DOHH2 (cell line): Measurements from ENCODE around the gene ELAVL3.

Experiments
- H3F3A ChIP-seq: fragments of 200-600 bp; sonication (generic), shearing (Covaris generic); 2 replicates; pipeline ENCODE4 v1.6.0; 2016; ENCODE audit warnings: antibody characterized with exemption, mild to moderate bottlenecking; ENCODE audit not compliant: control insufficient read depth, insufficient read depth
- H3K27ac ChIP-seq: fragments of 200-600 bp; sonication (generic); 2 replicates; pipeline ENCODE4 v1.5.1; 2014; ENCODE audit warnings: low read depth, mild to moderate bottlenecking, low read length, moderate library complexity
- H3K27me3 ChIP-seq: fragments of 200-600 bp; sonication (generic); 2 replicates; pipeline ENCODE4 v1.6.1; 2014; ENCODE audit warnings: mild to moderate bottlenecking, low read length, mixed read lengths; ENCODE audit not compliant: control insufficient read depth
- H3K36me3 ChIP-seq: fragments of 200-600 bp; sonication (generic); 2 replicates; pipeline ENCODE4 v1.6.1; 2014; ENCODE audit warnings: mild to moderate bottlenecking, low read length, moderate library complexity, mixed read lengths; ENCODE audit not compliant: control insufficient read depth
- H3K4me1 ChIP-seq: fragments of 200-600 bp; sonication (generic); 2 replicates; pipeline ENCODE4 v1.6.1; 2014; ENCODE audit warnings: mild to moderate bottlenecking, low read length, mixed read lengths; ENCODE audit not compliant: control insufficient read depth
- H3K4me2 ChIP-seq: fragments of 200-600 bp; sonication (generic); 2 replicates; pipeline ENCODE4 v1.6.0; 2014; ENCODE audit warnings: mild to moderate bottlenecking, low read length, moderate library complexity
- H3K4me3 ChIP-seq: fragments of 200-600 bp; sonication (generic); 2 replicates; pipeline ENCODE4 v1.5.1; 2014; ENCODE audit warnings: mild to moderate bottlenecking, low read length, mixed read lengths
- H3K79me2 ChIP-seq: fragments of 200-600 bp; sonication (generic); 2 replicates; pipeline ENCODE4 v1.6.1; 2014; ENCODE audit warnings: mild to moderate bottlenecking, low read length, mixed read lengths; ENCODE audit not compliant: control insufficient read depth
- H3K9me2 ChIP-seq: fragments of 200-600 bp; sonication (generic); replicated peaks from 2 replicates; pipeline ENCODE4 v1.6.1; 2014; ENCODE audit warnings: mild to moderate bottlenecking, low read length, mixed read lengths; ENCODE audit not compliant: control insufficient read depth
- H3K9me3 ChIP-seq: fragments of 200-600 bp; sonication (generic); 2 replicates; pipeline ENCODE4 v1.6.1; 2014; ENCODE audit warnings: antibody characterized with exemption, low read length, mixed read lengths; ENCODE audit not compliant: control insufficient read depth, insufficient read depth
- H4K20me1 ChIP-seq: fragments of 200-600 bp; sonication (generic); 2 replicates; pipeline ENCODE4 v1.6.0; 2014; ENCODE audit warnings: low read depth, mild to moderate bottlenecking, antibody characterized with exemption, low read length, moderate library complexity; ENCODE audit not compliant: control insufficient read depth, insufficient read depth
- EZH2phosphoT487 ChIP-seq: fragments of 200-600 bp; sonication (generic); IDR thresholded peaks from 2 replicates; pipeline ENCODE4 v1.6.1; 2017; ENCODE audit warnings: borderline replicate concordance, mild to moderate bottlenecking, antibody characterized with exemption, low read length, moderate library complexity, mixed read lengths
- TF ChIP-seq, protein P1 (sequence below): fragments of 200-600 bp; sonication (generic); IDR thresholded peaks from one replicate; pipeline ENCODE4 v1.5.1; 2014; ENCODE audit warnings: antibody characterized with exemption, mild to moderate bottlenecking, low read depth, low read length; ENCODE audit not compliant: poor library complexity, severe bottlenecking

ELAVL3 gene

GRCh38 chr19:11453468-11454341 is 27.1 kb downstream of the ELAVL3 start:
- TF ChIP-seq, protein P1, sequence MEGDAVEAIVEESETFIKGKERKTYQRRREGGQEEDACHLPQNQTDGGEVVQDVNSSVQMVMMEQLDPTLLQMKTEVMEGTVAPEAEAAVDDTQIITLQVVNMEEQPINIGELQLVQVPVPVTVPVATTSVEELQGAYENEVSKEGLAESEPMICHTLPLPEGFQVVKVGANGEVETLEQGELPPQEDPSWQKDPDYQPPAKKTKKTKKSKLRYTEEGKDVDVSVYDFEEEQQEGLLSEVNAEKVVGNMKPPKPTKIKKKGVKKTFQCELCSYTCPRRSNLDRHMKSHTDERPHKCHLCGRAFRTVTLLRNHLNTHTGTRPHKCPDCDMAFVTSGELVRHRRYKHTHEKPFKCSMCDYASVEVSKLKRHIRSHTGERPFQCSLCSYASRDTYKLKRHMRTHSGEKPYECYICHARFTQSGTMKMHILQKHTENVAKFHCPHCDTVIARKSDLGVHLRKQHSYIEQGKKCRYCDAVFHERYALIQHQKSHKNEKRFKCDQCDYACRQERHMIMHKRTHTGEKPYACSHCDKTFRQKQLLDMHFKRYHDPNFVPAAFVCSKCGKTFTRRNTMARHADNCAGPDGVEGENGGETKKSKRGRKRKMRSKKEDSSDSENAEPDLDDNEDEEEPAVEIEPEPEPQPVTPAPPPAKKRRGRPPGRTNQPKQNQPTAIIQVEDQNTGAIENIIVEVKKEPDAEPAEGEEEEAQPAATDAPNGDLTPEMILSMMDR: peak; percentile 79
- no peak for TF ChIP-seq EZH2phosphoT487
- Histone ChIP-seq H3K79me2 (no peaks in the 10 kb centered on the region), H3K4me2 (no peak overlapping the region), H3K27me3 (no peaks in the 10 kb centered on the region), H4K20me1 (no peaks in the 10 kb centered on the region), H3F3A (peaks cover 6% of the 10 kb centered on the region), H3K36me3 (peaks cover 16% of the 10 kb centered on the region), H3K27ac (no peak overlapping the region), H3K9me3 (no peaks in the 10 kb centered on the region), H3K9me2 (no peaks in the 10 kb centered on the region), H3K4me3 (no peak overlapping the region), H3K4me1 (peaks cover 9% of the 10 kb centered on the region)

DNA sequence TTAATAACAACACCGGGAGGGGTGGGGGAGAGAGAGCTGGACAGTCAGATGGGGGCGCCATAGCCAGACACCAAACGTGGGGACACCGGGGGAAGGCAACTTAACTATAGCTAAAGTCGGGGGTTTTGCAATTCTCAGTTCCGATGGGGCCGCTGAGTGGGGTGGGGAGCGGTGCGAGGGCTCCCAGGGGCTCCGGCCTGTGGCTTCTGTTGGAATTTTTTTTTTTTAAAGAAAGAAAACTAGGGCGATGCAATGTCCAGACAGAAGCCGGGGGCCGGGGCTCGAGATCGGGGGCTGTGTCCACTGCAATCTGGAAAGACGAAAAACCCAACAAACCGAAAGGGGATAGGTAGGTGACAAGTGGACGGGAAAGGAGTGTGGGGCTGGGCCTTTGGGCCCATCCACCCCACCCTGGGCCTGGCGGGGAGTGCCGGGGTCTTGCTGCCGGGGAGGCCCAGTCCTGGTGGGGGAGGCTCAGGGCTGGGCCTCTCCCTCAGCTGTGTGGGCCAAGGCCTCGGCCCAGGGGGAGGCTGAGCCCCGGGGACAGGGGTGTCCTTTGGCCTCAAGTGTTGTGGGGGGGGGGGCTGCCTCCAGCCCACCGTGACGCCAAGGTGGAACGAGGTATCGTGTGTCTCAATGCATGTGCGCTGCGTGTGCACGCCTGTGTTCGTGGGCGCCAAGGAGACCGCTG is 28.1 kb downstream of the ELAVL3 start:
- H3K79me2 ChIP-seq: no peaks in the 10 kb centered on the region
- no peaks in the 10 kb centered on the region for H3K27me3 ChIP-seq
- peaks cover 6% of the 10 kb centered on the region for H3F3A ChIP-seq
- no peaks in the 10 kb centered on the region for H3K9me3 ChIP-seq
- TF ChIP-seq, protein P1: peak; percentile 42
- no peak for TF ChIP-seq EZH2phosphoT487
- H3K9me2 ChIP-seq: no peaks in the 10 kb centered on the region
- H4K20me1 ChIP-seq: no peaks in the 10 kb centered on the region
- H3K27ac ChIP-seq: no peak overlapping the region
- peaks cover 9% of the 10 kb centered on the region for H3K4me1 ChIP-seq
- no peak overlapping the region for H3K4me3 ChIP-seq
- peaks cover 25% of the 10 kb centered on the region for H3K36me3 ChIP-seq
- no peak overlapping the region for H3K4me2 ChIP-seq

DNA sequence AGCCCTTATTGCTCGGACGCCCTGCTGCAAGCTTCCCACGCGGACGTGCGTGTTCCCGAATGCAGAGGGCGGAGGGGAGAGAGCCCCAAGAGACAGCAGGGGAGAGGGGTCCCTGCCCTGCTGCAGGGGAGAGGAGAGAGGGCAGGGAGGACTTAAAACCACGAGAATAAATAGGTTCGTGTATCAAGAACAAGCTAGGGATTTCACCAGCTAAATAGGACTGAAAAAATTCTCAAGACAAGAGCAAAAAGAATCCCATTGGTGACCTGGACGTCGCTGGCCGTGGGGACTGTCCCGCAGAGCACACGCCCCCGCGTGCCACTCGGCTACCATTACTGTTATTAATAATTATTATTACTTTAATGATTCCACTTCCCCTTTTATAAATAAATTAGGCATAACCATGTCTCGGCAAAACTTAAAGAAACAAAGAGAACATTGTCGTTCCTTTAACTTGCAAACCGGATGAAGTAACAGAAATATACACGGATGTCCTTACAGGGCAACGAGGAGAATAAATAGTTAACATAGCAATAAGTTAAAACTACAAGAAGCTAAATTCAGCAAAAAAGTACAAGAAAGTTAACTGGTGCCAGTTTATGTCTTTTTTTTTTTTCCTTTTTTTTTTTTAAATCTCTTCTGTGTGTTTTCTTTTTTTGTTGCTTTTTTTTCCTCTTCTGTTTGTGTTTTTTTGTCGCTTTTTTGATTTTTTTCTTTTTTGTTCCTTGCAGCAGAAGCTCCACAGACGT is 28.8 kb downstream of the ELAVL3 start:
- Histone ChIP-seq H3K4me2 (no peak overlapping the region), H3K9me2 (no peaks in the 10 kb centered on the region), H3K27me3 (no peaks in the 10 kb centered on the region), H3K9me3 (no peaks in the 10 kb centered on the region), H3K79me2 (no peaks in the 10 kb centered on the region), H3F3A (peaks cover 6% of the 10 kb centered on the region), H3K27ac (no peak overlapping the region), H3K36me3 (peaks cover 32% of the 10 kb centered on the region), H3K4me3 (no peak overlapping the region), H4K20me1 (no peaks in the 10 kb centered on the region), H3K4me1 (peaks cover 9% of the 10 kb centered on the region)
- TF ChIP-seq, protein P1: no peak
- no peak for TF ChIP-seq EZH2phosphoT487
